LHCN-M2 (cell line): ENCODE results near the gene AIFM3. TPM values are rescaled to one million over a fixed set of nuclear protein-coding genes. Genes with fewer than 3 reads are reported as not detected.
"Not testable (repeated sequence)": the region's sequence is repeated elsewhere in the genome, so short reads cannot be mapped to it uniquely, and the experiment has no call there.

Experiments
- DNase-seq: peaks from one replicate; pipeline ENCODE4 v3.0.0-alpha.2; 2012; ENCODE audit warnings: low read depth
- total RNA-seq: library from RNA; depleted of rRNA; stranded (reverse); fragments of >200 nt; gene quantifications from 2 replicates; pipeline ENCODE4 v1.2.3, GENCODE V29; 2014

The AIFM3 gene
- total RNA-seq, 1 experiment from 2014 or later = not detected

DNA sequence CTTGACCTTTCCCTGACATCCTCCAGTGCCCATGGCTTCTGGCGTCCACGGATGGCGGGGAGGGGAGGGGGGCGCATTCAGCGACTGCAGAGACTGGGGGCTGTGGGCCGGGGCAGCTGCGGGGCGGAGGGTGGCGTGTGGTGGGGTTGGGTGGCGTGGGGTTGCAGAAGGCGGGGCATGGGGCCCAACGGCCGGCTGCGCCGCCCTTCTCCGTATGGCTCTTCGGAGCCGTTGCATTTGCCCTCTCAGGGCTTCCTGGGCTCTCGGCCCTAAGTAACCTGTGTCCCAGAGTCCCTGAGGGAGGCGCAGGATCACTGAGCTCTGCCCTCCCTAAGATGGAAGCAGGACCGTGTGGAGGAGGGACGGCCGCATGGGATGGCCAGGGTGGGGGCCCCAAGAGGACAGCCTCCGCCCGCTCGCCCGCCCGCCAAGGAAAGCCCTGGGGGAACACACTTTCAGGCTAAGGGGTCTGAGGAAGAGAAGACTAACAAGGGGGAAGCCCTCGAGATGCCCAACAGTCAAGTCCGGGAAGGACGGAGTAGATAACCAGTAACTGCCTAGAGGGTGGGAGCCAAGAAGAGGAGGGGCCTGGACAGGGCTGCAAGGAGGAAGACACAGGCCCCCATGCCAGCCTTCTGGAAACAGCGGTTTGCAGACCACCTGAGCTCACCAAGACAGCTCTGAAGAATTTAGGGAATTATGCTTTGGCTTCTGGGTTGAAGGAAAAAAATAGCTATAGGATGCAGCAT lies 9.2 kb upstream of the AIFM3 start:
- no peak for DNase-seq

DNA sequence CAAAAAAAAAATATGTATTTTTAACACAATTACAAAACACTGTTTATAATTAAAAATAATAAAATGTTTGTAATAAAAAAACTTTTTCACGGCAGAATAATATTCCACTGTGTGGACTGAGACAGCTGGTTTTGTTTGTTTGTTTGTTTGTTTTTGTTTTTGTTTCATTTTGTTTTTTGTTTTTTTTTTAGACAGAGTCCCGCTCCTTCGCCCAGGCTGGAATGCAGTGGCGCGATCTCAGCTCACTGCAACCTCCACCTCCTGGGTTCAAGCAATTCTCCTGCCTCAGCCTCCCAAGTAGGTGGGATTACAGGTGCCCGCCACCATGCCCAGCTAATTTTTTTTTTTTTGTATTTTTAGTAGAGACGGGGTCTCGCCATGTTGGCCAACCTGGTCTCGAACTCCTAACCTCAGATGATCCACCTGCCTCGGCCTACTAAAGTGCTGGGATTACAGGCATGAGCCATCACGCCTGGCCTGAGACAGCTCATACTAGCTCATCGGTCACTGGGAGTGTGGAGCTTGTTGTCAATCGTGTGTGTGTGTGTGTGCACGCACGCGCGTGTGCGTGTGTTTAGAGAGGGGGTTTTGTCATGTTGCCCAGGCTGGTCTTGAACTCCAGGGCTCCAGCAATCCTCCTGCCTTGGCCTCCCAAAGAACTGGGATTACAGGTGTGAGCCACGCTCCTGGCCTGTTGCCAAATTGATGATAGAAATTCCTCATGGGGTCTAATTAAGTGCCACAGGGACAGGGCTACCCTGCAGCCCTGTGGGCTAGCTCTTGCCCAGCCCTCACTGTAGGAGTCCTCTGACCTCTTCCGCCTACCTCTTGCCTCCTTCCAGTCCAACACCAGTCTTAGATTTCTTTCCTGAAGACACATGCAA lies 7.2 kb upstream of the AIFM3 start:
- DNase-seq = no peak

DNA sequence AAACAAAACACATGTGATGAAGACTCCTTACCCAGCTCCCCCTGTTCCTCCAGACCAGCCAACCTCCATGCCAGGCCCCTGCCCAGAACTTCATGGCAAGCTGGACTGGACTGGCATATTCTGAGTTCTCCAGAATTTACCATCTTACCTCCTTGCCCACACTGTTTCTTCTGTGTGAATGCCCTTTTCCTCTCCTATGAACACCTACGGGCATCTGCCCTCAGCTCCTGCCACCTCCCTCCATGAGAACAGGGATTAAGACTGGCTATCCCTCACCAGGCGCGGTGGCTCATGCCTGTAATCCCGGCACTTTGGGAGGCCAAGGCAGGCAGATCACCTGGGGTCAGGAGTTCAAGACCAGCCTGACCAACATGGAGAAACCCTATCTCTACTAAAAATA lies 6.4 kb upstream of the AIFM3 start:
- DNase-seq = no peak

DNA sequence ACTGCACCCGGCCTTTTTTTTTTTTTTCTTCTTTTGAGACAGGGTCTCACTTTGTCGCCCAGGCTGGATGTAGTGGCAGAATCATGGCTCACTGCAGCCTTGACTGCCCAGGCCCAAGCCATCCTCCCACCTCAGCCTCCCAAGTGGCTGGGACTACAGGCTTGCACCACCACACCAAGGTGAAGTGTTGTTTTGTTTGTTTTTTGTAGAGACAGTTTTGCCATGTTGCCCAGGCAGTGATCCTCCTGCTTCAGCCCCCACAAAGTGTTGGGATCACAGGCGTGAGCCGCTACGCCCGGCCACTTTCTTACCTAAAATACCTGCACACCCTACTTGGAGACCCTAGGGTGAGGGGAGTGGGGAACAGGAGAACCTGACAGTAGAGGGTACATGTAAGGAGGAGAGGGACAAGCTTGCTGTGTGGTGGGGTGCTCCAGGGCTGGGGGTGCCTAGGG lies 4.5 kb upstream of the AIFM3 start:
- DNase-seq = no peak

DNA sequence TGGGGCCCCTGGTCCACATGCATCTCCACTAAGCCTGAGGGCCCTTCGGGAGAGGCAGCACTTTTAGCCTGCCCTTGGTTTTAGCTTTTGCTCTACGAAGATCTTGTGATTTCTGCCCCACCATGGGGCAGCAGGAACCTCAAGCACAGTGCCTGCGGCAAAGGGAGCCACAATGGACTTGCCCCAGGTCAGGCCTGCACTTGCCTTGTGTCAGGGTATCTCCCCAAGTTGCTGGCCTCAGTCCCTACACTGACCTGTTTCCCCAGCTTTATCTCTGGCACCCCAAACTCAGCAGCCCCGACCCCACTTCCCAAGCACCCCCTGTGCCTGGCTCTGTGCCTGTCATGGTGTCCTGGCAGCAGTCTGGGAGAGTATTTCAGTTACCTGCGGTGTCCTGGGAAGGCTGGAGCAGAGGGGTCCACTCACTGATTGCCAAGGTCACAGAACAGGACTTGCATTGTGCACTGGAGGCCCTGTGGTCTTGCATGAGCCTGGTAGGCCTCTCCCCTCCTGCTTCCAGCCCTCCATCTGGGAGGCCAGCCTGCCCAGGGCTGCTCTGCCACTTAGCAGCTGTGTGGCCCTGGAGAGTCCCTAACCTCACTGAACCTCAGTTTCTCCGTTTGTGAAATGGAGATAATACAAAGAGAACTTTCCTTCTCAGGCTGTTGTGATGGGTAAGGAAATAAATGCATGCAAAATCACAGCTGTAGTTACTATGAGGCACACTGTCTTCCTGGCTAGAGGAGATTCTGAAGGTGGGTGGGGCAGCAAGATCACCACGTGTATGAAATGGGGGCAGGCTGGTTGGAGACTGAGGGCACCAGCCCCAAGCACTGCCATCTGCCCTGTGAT lies 3.6 kb upstream of the AIFM3 start:
- DNase-seq = no peak

DNA sequence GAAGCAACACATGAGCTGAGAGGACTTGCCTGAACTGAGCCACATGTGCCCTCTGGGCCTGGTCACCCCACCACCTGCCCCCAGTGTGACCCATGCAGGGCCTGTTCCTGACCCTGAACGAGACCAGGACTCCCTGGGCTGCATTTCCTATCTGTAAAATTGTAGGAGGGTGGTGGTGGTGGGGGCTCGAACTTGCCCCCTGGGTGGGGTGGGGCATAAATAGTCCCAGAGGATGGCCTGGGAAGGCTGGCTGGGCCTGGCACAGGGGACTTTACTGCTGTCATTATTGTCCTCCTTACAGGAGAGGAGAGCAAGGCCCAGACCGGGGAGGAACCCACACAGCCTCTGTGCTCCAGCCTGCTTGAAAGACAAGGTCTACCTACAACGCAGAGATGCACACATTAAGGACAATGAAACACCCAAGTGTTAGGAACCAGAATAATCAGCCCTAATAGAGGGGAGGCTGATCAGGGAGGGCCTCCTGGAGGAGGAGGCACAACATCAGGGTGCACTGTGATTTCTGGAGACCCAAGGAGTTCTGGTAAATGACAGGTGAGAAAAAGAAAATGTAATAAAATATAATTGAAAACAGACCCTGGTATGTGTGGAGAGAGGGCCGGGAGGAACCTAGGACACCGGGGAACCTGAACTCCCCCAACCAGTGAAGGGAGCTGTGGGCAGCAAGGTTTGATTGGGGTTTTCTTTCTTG lies 2.8 kb upstream of the AIFM3 start:
- no peak for DNase-seq

DNA sequence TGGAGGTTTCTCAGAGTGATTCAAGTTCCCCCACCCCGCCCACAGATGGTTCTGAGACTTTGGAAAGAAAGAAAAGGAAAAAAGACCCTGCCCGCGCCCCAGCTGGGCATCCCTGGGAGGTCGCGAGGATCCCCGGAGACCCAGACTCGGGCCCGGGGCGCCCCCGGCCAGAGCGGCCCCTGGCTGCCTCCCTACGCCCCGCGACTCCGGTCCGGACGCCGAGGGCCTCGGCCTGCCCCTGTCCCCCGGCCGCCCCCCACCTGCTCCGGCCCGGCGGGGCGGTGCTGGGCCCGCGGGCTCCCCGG lies 2.3 kb upstream of the AIFM3 start:
- DNase-seq = no peak

DNA sequence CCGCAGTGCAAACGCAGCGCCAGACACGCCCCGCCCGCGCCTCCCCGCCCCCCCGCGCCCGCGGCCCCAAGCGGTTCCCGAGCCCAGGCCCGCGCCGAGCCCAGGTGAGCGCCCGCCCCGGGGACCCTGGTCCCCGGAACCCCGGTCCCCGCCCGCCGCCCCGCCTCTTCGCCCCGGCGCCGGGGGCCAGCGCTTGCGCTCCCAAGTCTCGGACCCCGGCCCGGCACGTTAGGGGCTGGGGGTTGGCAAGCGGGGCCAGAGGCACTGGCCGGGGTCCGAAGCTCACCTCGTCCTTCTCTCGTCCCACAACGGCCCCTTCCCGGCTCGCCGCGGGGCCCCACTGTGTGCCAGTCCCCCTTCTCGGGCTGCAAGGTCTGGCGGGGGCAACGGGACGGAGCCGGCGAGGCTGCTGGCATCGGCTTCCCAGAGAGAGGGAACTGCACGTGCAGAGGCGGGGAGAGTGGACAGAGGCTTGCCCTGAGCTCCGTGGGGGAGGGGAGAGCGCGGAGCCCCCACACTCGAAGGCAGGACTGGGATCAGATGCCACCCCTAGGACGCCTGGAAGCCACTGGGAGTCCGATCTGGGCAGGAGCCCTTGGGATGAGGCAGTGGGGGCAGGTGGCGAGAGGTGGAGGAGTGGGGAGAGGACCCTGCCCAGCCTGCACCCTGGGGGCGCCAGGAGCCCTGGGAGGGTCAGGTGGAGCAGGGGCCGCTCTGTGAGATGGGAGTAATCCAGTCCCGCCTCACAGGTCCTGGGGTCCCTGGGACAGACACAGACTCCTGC lies 1.8 kb upstream of the AIFM3 start:
- no peak for DNase-seq

DNA sequence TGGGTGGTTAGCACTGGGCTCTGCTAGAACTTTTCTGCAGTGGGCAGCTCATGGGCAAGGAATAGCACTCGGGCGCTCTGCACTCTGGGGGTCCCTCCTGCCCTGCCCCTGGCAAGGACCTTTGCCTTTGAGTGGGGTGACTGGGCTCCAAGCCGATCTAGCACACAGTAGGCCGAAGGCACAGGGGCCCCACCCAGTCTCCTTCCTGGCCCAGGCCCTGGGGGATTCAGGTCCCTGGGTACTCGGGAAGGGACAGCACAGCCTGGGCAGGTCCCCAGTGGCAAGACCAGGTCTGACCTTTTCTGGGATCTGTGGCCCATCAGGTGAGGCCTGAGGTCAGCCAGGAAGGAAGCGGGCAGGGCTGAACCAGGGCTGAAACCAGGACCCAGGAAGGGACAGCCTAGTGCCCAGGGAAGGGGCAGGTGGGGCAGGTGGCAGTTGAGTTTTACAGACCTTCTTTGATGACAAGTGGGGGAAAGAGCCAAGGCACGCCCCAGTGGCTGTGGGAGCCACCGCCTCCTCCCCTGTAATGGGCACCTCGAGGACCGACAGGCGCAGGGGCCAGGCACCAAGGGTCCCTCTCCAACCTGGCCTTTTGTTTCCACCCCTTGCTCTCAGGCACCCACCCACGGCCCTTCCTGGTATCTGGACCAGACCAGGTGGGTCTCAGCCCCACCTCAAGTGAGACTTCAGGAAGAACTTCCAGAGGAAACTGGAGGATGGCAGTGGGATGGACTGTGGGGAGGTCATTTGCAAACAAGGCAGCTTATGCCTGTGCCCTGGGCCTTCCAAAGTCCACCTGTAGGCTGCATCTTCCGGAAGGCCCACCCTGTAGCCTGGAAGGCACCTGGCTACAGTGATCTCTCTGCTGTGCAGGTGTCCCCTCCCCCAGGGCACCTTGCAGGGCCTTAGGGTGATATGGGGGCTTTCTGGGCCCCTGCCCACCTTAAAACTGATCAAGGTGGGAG lies 883 bp upstream of the AIFM3 start:
- no peak for DNase-seq

DNA sequence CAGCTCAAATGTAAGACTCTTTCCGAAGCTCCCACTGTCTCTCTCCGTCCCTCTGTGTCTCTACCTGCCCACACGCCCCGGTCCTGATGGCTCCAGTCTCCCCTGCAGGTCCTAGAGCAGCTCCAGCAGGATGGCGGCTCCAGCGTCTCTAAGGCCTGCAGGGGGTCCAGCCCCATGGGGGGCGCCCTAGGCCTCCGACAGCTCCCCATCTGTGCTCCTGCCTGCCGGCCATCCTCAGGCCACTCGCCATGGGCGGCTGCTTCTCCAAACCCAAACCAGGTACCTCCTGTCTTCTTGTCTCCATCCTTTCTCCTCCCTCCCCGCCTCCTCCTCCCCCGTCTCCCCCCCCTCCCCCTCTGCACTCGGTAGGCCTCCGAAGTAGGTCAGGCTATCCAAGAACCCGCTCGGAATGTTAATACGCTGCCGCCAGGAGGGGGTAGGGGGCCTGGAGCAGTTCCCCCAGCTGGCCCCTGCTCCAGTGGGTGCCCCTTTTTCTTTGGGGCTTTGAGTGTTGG lies 699 bp downstream of the AIFM3 start:
- no peak for DNase-seq

DNA sequence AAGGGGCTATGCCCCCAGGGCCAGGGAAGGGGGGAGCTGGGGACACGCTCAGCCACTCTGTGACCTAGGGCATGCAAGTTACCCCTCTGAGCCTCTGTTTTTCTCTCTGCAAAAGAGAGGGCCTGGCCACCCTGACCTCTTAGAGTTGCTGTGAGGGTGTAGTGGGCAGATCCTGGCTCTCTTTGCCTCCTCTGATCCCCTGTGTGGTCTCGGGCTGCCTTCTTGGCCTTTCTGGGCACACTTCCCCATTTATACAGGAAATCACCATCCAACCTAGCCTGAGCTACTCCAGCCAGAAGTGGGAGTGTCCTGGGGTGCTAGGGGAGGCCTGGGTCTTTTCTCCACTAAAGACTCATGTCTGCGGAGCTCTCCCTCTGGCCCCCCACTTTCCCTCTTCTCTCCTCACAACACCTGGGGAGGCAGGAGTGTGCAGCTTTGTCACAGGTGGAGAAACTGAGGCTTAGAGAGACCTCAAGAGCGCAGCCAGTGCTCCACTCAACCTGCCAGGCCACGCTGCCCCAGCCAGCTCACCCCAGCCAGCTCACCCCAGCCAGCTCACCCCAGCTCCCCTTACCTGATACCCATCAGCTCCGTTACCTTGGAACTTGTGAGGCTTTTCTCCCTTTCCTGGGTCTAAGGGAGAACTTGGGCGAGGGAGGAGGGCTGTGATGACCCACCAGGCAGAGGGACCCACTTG lies 1.4 kb downstream of the AIFM3 start:
- no peak for DNase-seq

DNA sequence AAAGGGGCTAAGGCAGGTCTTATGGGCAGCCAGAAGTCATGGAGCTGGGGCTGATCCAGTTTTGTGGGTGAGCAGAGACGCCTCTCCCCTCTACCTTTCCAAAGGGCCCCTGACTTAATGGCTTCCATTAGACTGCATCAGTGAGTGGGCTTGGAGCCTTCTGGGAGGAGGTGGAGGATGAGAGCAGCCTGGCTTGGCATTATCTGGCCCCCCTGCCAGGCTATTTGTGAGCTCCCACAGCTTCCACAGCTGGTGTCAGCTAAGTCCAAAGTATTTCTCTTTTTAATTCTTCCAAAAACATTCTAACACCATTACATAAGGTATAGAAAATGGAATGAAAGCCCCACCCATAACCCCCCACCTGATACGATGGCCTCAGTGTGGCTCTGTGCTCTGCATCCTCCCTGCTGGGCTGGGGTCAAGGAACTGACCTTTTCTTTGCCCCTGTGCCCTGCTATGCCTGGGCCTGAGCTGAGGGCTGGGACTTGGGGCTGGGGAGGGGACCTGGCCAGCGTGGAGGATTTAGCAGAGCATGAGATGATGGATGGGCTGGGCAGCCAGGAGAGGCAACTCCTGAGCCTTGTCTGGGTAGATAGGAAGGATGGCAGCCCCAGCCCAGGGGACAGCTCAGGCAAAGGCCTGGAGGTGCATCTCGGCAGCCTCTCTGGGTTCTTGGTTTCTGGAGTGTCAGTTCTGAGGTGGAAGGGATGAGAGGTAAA lies 4.0 kb downstream of the AIFM3 start:
- no peak for DNase-seq

DNA sequence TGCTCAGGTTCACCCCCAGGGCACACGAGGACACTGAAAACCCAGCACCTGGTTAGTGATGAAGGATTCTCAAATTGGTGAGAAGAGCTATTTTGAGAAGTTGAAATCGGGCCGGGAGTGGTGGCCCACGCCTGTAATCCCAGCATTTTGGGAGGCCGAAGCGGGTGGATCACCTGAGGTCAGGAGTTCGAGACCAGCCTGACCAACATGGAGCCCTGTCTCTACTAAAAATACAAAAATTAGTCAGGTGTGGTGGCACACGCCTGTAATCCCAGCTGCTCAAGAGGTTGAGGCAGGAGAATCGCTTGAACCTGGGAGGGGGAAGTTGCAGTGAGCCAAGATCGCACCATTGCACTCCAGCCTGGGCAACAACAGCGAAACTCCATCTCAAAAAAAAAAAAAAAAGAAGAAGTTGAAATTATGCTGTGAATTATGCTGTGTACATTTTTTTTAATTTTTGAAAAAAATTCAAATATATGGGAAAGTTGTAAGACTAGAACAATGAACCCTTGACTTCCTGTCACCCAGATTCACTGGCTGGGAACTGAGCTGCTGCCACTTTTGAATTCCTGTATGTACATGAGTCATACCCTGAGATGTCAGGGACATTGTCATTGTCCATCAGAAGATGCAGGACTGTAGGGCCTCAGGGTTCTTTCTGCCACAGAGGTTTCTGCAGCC lies 5.1 kb downstream of the AIFM3 start:
- DNase-seq = not testable (repeated sequence)

DNA sequence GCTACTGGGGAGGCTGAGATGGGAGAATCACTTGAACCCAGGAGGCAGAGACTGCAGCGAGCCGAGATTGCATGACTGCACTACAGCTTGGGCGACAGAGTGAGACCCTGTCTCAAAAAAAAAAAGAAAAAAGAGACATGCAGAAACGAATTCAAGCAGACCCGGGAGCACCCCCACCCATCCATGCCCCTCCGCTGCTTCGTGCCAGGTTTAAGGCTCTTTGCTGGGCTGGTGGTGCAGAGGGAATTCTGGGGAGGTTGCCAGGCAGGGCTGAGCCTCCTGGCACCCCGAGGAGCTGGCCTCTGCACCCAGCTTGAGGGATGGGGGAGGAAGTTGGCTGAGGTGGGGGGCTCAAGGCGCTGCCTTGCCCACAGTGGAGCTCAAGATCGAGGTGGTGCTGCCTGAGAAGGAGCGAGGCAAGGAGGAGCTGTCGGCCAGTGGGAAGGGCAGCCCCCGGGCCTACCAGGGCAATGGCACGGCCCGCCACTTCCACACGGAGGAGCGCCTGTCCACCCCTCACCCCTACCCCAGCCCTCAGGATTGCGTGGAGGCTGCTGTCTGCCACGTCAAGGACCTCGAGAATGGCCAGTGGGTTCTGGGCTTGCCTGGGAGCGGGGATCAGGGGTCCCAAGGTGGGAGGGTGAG lies 6.0 kb downstream of the AIFM3 start:
- DNase-seq = no peak

DNA sequence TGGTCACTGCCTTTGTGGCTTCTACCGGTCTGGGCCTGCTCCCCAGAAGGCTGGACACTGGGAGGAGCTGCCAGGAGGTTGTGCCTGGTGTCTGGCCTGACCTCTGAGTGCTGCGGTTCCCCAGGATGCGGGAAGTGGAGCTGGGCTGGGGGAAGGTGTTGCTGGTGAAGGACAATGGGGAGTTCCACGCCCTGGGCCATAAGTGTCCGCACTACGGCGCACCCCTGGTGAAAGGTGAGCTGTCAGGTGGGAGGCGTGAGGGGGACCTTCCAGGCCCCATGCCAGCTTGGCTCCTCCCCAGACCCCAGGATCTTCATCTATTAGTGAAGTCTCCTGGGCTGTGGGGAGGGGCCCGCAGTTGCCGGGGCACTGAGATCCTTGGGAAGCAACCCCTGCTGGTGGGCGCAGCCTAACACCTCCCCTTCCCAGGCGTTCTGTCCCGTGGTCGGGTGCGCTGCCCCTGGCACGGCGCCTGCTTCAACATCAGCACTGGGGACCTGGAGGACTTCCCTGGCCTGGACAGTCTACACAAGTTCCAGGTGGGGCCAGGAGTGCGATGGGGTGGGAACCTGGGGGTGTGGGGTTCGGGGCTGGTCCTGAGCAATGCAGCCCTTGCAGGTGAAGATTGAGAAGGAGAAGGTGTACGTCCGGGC lies 6.7 kb downstream of the AIFM3 start:
- DNase-seq = no peak

DNA sequence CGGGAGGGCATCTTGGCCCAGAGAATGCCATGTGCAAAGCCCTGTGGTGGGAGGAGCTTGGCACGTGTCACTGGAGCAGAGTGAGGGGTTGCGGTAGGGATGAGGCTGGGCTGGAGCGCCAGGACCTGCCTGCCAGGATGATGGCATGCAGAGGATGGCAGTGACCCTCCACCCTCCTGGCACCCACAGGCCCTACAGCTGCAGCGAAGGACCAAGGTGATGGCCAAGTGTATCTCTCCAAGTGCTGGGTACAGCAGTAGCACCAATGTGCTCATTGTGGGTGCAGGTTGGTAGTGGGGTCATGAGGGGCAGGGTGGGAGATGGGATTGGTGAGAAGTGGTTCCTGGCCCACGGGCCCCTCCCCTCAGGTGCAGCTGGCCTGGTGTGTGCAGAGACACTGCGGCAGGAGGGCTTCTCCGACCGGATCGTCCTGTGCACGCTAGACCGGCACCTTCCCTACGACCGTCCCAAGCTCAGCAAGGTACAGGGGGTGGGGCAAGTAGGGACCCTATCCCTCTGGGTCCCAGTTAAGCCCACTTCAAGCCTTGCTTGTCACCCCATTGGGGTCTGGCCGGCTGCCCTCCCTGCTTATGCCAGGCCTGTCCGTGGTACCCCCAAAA lies 7.4 kb downstream of the AIFM3 start:
- DNase-seq = no peak
